ENCODE results near the gene SPATA16.

The SPATA16 gene

GRCh38 chr3:172846103-172846561, 294.9 kb downstream of the SPATA16 start:
- Histone ChIP-seq H3K4me3 (ENCODE audit: low read length) (no peak overlapping the region), H3K4me1 (ENCODE audit: control insufficient read depth, low read length) (no peaks in the 10 kb centered on the region), H3K9me3 (ENCODE audit: control insufficient read depth, insufficient read depth, low read length) (no peaks in the 10 kb centered on the region), H3K4me2 (ENCODE audit: low read length) (no peak overlapping the region), H3K27me3 (ENCODE audit: control insufficient read depth, low read length) (no peaks in the 10 kb centered on the region), H3K79me2 (ENCODE audit: control insufficient read depth, low read length) (no peaks in the 10 kb centered on the region), H4K20me1 (ENCODE audit: control insufficient read depth, insufficient read depth, low read depth, low read length) (no peaks in the 10 kb centered on the region), H3K9me2 (replicated peaks; ENCODE audit: control insufficient read depth, low read length) (no peaks in the 10 kb centered on the region), H3F3A (ENCODE audit: control insufficient read depth, insufficient read depth) (no peaks in the 10 kb centered on the region), H3K27ac (ENCODE audit: low read depth, low read length) (no peak overlapping the region), H3K36me3 (ENCODE audit: control insufficient read depth, low read length) (no peaks in the 10 kb centered on the region)
- TF ChIP-seq CTCF (IDR thresholded peaks at IDR 0.05; ENCODE audit: low read depth, low read length, poor library complexity, severe bottlenecking) (no peak), EZH2phosphoT487 (IDR thresholded peaks at IDR 0.05; ENCODE audit: borderline replicate concordance, low read length) (no peak)

- Histone ChIP-seq H3K9me3 (ENCODE audit: control insufficient read depth, insufficient read depth, low read length) (no peaks in the 10 kb centered on the region), H3K4me2 (ENCODE audit: low read length) (no peak overlapping the region), H3K9me2 (replicated peaks; ENCODE audit: control insufficient read depth, low read length) (no peaks in the 10 kb centered on the region), H4K20me1 (ENCODE audit: control insufficient read depth, insufficient read depth, low read depth, low read length) (no peaks in the 10 kb centered on the region), H3K27me3 (ENCODE audit: control insufficient read depth, low read length) (no peaks in the 10 kb centered on the region), H3K4me3 (ENCODE audit: low read length) (no peak overlapping the region), H3K36me3 (ENCODE audit: control insufficient read depth, low read length) (no peaks in the 10 kb centered on the region), H3K27ac (ENCODE audit: low read depth, low read length) (no peak overlapping the region), H3K4me1 (ENCODE audit: control insufficient read depth, low read length) (no peaks in the 10 kb centered on the region), H3K79me2 (ENCODE audit: control insufficient read depth, low read length) (no peaks in the 10 kb centered on the region), H3F3A (ENCODE audit: control insufficient read depth, insufficient read depth) (no peaks in the 10 kb centered on the region)
- TF ChIP-seq CTCF (IDR thresholded peaks at IDR 0.05; ENCODE audit: low read depth, low read length, poor library complexity, severe bottlenecking), result no peak
- TF ChIP-seq EZH2phosphoT487 (IDR thresholded peaks at IDR 0.05; ENCODE audit: borderline replicate concordance, low read length), result no peak
Measured at GRCh38 chr3:172844428-172844827, 296.6 kb downstream of the SPATA16 start.

- Histone ChIP-seq H3K27me3 (ENCODE audit: control insufficient read depth, low read length) (no peaks in the 10 kb centered on the region), H3K9me2 (replicated peaks; ENCODE audit: control insufficient read depth, low read length) (no peaks in the 10 kb centered on the region), H3K27ac (ENCODE audit: low read depth, low read length) (no peak overlapping the region), H3K4me1 (ENCODE audit: control insufficient read depth, low read length) (no peaks in the 10 kb centered on the region), H3K79me2 (ENCODE audit: control insufficient read depth, low read length) (no peaks in the 10 kb centered on the region), H3F3A (ENCODE audit: control insufficient read depth, insufficient read depth) (0 out of 2 replicates have a peak, but pooled peaks cover 3% of the 10 kb centered on the region), H4K20me1 (ENCODE audit: control insufficient read depth, insufficient read depth, low read depth, low read length) (no peaks in the 10 kb centered on the region), H3K4me3 (ENCODE audit: low read length) (no peak overlapping the region), H3K4me2 (ENCODE audit: low read length) (no peak overlapping the region), H3K36me3 (ENCODE audit: control insufficient read depth, low read length) (no peaks in the 10 kb centered on the region), H3K9me3 (ENCODE audit: control insufficient read depth, insufficient read depth, low read length) (no peaks in the 10 kb centered on the region)
- TF ChIP-seq EZH2phosphoT487 (IDR thresholded peaks at IDR 0.05; ENCODE audit: borderline replicate concordance, low read length), result no peak
- TF ChIP-seq CTCF (IDR thresholded peaks at IDR 0.05; ENCODE audit: low read depth, low read length, poor library complexity, severe bottlenecking), result no peak
Measured at GRCh38 chr3:172840913-172841312, 300.1 kb downstream of the SPATA16 start.

All from DOHH2 (cell line).